Measurements from ENCODE around the gene PAIP1.
A peak's percentile ranks its signal among the peaks of the same experiment; 100 is the strongest.

- TF ChIP-seq CTCF (IDR thresholded peaks at IDR 0.05) (peak; percentile 36 to 80), POLR2A (IDR thresholded peaks at IDR 0.05) (peak in 1 of 2 donors; percentile 34)
Measured at GRCh38 chr5:43556857-43557542, at the start of gene PAIP1.

Measured in suprapubic skin (tissue), 3 donors.